ENCODE data around the gene KAT2A.

KAT2A gene

GRCh38 chr17:42129109-42129837, 8.1 kb upstream of the KAT2A start:
- ChIA-PET POLR2A (ENCODE audit: low non-redundant PET) (no interaction called here), CTCF (interaction anchor here (0.6 kb wide), 1 partner anchor 62 kb away, joined by 4 read pairs; no protein-coding TSS in a partner anchor)
- peak overlapping the region; percentile 3 for H3K27ac ChIP-seq
- TF ChIP-seq, protein P1, sequence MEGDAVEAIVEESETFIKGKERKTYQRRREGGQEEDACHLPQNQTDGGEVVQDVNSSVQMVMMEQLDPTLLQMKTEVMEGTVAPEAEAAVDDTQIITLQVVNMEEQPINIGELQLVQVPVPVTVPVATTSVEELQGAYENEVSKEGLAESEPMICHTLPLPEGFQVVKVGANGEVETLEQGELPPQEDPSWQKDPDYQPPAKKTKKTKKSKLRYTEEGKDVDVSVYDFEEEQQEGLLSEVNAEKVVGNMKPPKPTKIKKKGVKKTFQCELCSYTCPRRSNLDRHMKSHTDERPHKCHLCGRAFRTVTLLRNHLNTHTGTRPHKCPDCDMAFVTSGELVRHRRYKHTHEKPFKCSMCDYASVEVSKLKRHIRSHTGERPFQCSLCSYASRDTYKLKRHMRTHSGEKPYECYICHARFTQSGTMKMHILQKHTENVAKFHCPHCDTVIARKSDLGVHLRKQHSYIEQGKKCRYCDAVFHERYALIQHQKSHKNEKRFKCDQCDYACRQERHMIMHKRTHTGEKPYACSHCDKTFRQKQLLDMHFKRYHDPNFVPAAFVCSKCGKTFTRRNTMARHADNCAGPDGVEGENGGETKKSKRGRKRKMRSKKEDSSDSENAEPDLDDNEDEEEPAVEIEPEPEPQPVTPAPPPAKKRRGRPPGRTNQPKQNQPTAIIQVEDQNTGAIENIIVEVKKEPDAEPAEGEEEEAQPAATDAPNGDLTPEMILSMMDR (conservative IDR thresholded peaks at IDR 0.05; ENCODE audit: low read depth), result no peak
- no peak for DNase-seq (ENCODE audit: low spot score)

DNA sequence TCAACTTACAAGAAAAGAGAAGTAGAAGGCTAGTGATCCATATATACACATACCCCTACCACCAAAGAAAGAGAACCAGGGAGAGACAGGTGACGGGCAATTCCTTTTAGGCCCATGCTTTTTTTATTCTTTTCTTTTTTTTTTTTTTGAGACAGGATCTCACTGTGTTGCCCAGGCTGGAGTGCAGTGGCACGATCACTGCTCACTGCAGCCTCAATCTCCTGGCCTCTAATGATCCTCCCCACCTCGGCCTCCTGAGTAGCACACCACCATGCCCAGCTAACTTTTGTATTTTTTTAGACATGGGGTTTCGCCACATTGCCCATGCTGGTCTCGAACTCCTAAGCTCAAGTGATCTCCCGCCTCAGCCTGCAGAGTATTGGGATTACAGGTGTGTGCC, 6.2 kb upstream of the KAT2A start:
- POLR2A ChIA-PET (ENCODE audit: low non-redundant PET), result no interaction called here
- H3K27ac ChIP-seq, result no peak overlapping the region
- TF ChIP-seq, protein P1 (conservative IDR thresholded peaks at IDR 0.05; ENCODE audit: low read depth), result no peak
- CTCF ChIA-PET, result interaction anchor here (0.8 to 1.4 kb wide), 2 partner anchors 10 to 124 kb away, joined by 3 to 4 read pairs; no protein-coding TSS in a partner anchor
- no peak for DNase-seq (ENCODE audit: low spot score)

GRCh38 chr17:42126836-42127235, 5.7 kb upstream of the KAT2A start:
- CTCF ChIA-PET, result interaction anchor here (0.8 kb wide), 1 partner anchor 124 kb away, joined by 4 read pairs; no protein-coding TSS in a partner anchor
- DNase-seq (ENCODE audit: low spot score), result no peak
- H3K27ac ChIP-seq, result no peak overlapping the region
- POLR2A ChIA-PET (ENCODE audit: low non-redundant PET), result no interaction called here
- TF ChIP-seq, protein P1 (conservative IDR thresholded peaks at IDR 0.05; ENCODE audit: low read depth), result no peak

GRCh38 chr17:42125565-42125964, 4.4 kb upstream of the KAT2A start:
- POLR2A ChIA-PET (ENCODE audit: low non-redundant PET), result no interaction called here
- TF ChIP-seq, protein P1 (conservative IDR thresholded peaks at IDR 0.05; ENCODE audit: low read depth), result no peak
- DNase-seq (ENCODE audit: low spot score), result no peak
- H3K27ac ChIP-seq, result no peak overlapping the region
- CTCF ChIA-PET, result interaction anchor here (0.6 kb wide), 1 partner anchor 162 kb away, joined by 5 read pairs; no protein-coding TSS in a partner anchor

DNA sequence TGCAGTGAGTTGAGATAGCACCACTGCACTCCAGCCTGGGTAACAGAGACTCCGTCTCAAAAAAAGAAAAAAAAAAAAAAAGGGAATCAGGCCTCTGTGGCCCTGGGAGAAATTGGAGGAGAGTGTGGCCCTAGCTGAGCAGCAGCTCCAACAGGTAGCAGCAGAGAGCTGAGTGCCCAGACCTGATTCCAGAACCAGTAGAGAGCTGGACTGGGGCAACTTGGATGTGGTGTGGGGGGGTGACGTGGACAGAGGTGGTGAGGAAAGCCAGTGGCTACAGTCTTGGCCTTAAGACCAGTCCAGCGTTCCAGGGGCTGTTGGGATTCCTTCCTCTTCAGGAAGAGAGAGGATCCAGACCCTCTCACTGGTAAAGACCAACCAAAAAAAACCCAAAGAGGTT, 3.1 kb upstream of the KAT2A start:
- TF ChIP-seq, protein P1 (conservative IDR thresholded peaks at IDR 0.05; ENCODE audit: low read depth), result no peak
- CTCF ChIA-PET, result interaction anchor here (1.0 kb wide), 1 partner anchor 56 kb away, joined by 3 read pairs; no protein-coding TSS in a partner anchor
- DNase-seq (ENCODE audit: low spot score), result no peak
- peak overlapping the region; percentile 43 for H3K27ac ChIP-seq
- POLR2A ChIA-PET (ENCODE audit: low non-redundant PET), result no interaction called here

DNA sequence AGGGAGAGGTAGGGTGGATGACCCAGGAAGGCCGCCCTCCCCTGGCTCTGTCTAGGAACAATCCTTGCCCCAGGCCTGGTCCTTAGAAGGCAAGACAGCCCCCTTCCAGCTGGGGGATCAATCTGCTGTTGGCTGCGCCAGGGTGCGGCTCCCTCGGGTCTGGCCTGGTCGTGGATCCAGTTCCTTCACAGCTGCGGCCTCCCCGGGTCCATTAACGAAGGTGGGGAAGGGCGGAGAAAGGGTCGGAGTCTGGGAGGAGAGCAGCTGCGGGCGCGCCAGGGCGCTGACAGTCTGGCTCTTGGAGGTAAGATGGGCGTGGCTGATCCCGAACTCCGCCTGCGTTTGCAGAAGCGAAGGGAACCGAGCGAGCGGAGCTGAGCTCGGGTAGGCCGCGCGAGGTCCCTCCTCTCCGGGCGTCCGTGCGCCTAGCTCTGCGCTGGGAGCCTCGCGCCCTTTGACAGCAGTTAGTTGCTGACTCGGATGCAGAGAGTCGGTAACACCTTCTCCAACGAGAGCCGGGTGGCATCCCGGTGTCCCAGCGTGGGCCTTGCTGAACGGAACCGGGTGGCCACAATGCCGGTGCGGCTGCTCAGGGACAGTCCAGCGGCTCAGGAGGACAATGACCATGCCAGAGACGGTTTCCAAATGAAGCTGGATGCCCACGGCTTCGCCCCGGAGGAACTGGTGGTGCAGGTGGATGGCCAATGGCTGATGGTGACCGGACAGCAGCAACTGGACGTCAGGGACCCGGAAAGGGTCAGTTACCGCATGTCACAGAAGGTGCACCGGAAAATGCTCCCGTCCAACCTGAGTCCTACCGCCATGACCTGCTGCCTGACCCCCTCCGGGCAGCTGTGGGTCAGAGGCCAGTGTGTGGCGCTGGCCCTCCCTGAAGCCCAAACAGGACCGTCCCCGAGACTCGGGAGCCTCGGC, 1.5 kb upstream of the KAT2A start, which contains the start of gene HSPB9:
Gene HSPB9, plus strand, starts transcription at position 434 of the 933 bp plus-strand sequence. Its CDS starts 47 bp downstream, at position 481.
- no peak for DNase-seq (ENCODE audit: low spot score)
- ChIA-PET CTCF (interaction anchor here (0.7 to 0.9 kb wide), 3 partner anchors 12 to 127 kb away, joined by 3 to 5 read pairs (median 4); no protein-coding TSS in a partner anchor), POLR2A (ENCODE audit: low non-redundant PET) (no interaction called here)
- H3K27ac ChIP-seq, result peak within 1 kb of the TSS; percentile 71
- TF ChIP-seq, protein P1 (conservative IDR thresholded peaks at IDR 0.05; ENCODE audit: low read depth), result no peak

Data from RWPE1 (cell line).